OCI-LY7 (cell line): ENCODE data around the gene MTA3. TPM values are rescaled to one million over a fixed set of nuclear protein-coding genes. Genes with fewer than 3 reads are reported as not detected.

Experiments used
- BruUV-seq: library from RNA; stranded (reverse); fragments of 400-500 nt; replicated peaks from 2 replicates; lab custom pipeline; 2021; lab: Mats Ljungman, UMichigan
- CTCF ChIA-PET: fragments of 300-600 bp; sonication (Branson Sonifier 250); formaldehyde crosslinking; loops from one replicate; lab custom pipeline; 2022; ENCODE audit warnings: antibody characterized with exemption; ENCODE audit not compliant: unreplicated experiment; lab: Charles Lee
- POLR2A ChIA-PET: fragments of 300-600 bp; sonication (Branson Sonifier 250); formaldehyde crosslinking; loops from one replicate; lab custom pipeline; 2022; ENCODE audit warnings: antibody characterized with exemption; lab: Charles Lee
- DNase-seq: peaks from one replicate; pipeline ENCODE4 v3.0.0-alpha.2; 2015; ENCODE audit warnings: low spot score
- H2AFZ ChIP-seq: fragments of 200-600 bp; sonication (generic), shearing (Covaris generic); 2 replicates; pipeline ENCODE4 v1.6.1; 2014; ENCODE audit warnings: mild to moderate bottlenecking, antibody characterized with exemption, low read length, moderate library complexity
- H3K27ac ChIP-seq: fragments of 200-600 bp; sonication (generic); 2 replicates; pipeline ENCODE4 v1.5.1; 2014; ENCODE audit warnings: mixed run types, low read depth, mild to moderate bottlenecking, moderate library complexity, low read length, inconsistent platforms; ENCODE audit not compliant: poor library complexity, severe bottlenecking
- H3K36me3 ChIP-seq: fragments of 200-600 bp; sonication (generic); 2 replicates; pipeline ENCODE4 v1.6.1; 2014; ENCODE audit warnings: mild to moderate bottlenecking, antibody characterized with exemption, low read length, moderate library complexity, mixed read lengths; ENCODE audit not compliant: insufficient read depth
- H3K4me1 ChIP-seq: fragments of 200-600 bp; sonication (generic); 2 replicates; pipeline ENCODE4 v1.5.1; 2014; ENCODE audit warnings: mild to moderate bottlenecking, low read length; ENCODE audit not compliant: insufficient read depth, poor library complexity, severe bottlenecking
- H3K4me2 ChIP-seq: fragments of 200-600 bp; sonication (generic); 2 replicates; pipeline ENCODE4 v1.6.1; 2014; ENCODE audit warnings: mild to moderate bottlenecking, low read length
- H3K4me3 ChIP-seq: fragments of 200-600 bp; sonication (generic); 2 replicates; pipeline ENCODE4 v1.5.1; 2014; ENCODE audit warnings: mild to moderate bottlenecking, low read depth, low read length; ENCODE audit not compliant: poor library complexity, severe bottlenecking
- H3K79me2 ChIP-seq: fragments of 200-600 bp; sonication (generic); 2 replicates; pipeline ENCODE4 v1.6.1; 2016; ENCODE audit warnings: low read depth, mild to moderate bottlenecking, low read length, moderate library complexity, mixed read lengths; ENCODE audit not compliant: insufficient read depth
- H3K9me2 ChIP-seq: fragments of 200-600 bp; sonication (generic); 2 replicates; pipeline ENCODE4 v1.6.1; 2016; ENCODE audit warnings: mild to moderate bottlenecking, low read length, mixed read lengths; ENCODE audit not compliant: insufficient read depth
- H3K9me3 ChIP-seq: fragments of 200-600 bp; sonication (generic); 2 replicates; pipeline ENCODE4 v1.6.1; 2014; ENCODE audit warnings: mild to moderate bottlenecking, mixed run types, low read length, mixed read lengths
- H4K20me1 ChIP-seq: fragments of 200-600 bp; sonication (generic); 2 replicates; pipeline ENCODE4 v1.6.1; 2014; ENCODE audit warnings: mild to moderate bottlenecking, antibody characterized with exemption, low read length, moderate library complexity, mixed read lengths; ENCODE audit not compliant: insufficient read depth
- CTCF ChIP-seq: fragments of 200-600 bp; sonication (generic); conservative IDR thresholded peaks from 2 replicates; pipeline ENCODE4 v1.5.1; 2014; ENCODE audit warnings: mild to moderate bottlenecking, antibody characterized with exemption, low read length, moderate library complexity, mixed read lengths
- EZH2phosphoT487 ChIP-seq: fragments of 200-600 bp; sonication (generic); IDR thresholded peaks from 2 replicates; pipeline ENCODE4 v1.6.1; 2018; ENCODE audit warnings: low read depth, borderline replicate concordance, mild to moderate bottlenecking, mixed run types, antibody characterized with exemption, low read length, moderate library complexity, mixed read lengths
- intact Hi-C: fragments of 100-400 bp; cut with micrococcal nuclease; formaldehyde crosslinking; loops from one replicate; pipeline ENCODE4 v1.10.0; 2022; ENCODE audit not compliant: unreplicated experiment
- total RNA-seq, 2 experiments: library from RNA; depleted of rRNA in 1 of 2; stranded (reverse); fragments of >200 nt in 1 of 2; shearing (Covaris generic) in 1 of 2; gene quantifications; 2 replicates each; pipeline ENCODE4 v1.2.3, GENCODE V29; 2014 to 2022

Gene MTA3
- total RNA-seq, 2 experiments from 2014 or later: 72.7 to 205 TPM

GRCh38 chr2:42783511-42783910 is 215.1 kb downstream of the MTA3 start:
- no peaks in the 10 kb centered on the region for H3K79me2 ChIP-seq
- no peaks in the 10 kb centered on the region for H3K4me1 ChIP-seq
- TF ChIP-seq EZH2phosphoT487 (no peak), CTCF (no peak)
- no peaks in the 10 kb centered on the region for H3K36me3 ChIP-seq
- H3K9me2 ChIP-seq: no peaks in the 10 kb centered on the region
- no peak overlapping the region for H3K4me2 ChIP-seq
- H3K9me3 ChIP-seq: 0 out of 2 replicates have a peak, but pooled peaks cover 4% of the 10 kb centered on the region
- H4K20me1 ChIP-seq: no peaks in the 10 kb centered on the region
- no peak overlapping the region for H3K4me3 ChIP-seq
- no peak for DNase-seq
- no TSS peak for BruUV-seq
- H3K27ac ChIP-seq: no peak overlapping the region
- ChIA-PET POLR2A (interaction anchor here (0.6 to 0.9 kb wide), 2 partner anchors 13 to 464 kb away, joined by 3 read pairs; no protein-coding TSS in a partner anchor), CTCF (no interaction called here)
- no peak overlapping the region for H2AFZ ChIP-seq
- intact Hi-C loops: no loop called here

- Histone ChIP-seq H4K20me1 (no peaks in the 10 kb centered on the region), H3K4me1 (no peaks in the 10 kb centered on the region), H2AFZ (no peak overlapping the region), H3K9me3 (no peaks in the 10 kb centered on the region), H3K4me3 (no peak overlapping the region), H3K36me3 (no peaks in the 10 kb centered on the region), H3K79me2 (no peaks in the 10 kb centered on the region), H3K4me2 (no peak overlapping the region), H3K27ac (no peak overlapping the region), H3K9me2 (no peaks in the 10 kb centered on the region)
- TF ChIP-seq EZH2phosphoT487 (no peak), CTCF (no peak)
- DNase-seq: no peak
- no TSS peak for BruUV-seq
- ChIA-PET POLR2A (interaction anchor here (0.6 kb wide), 1 partner anchor 465 kb away, joined by 3 read pairs; no protein-coding TSS in a partner anchor), CTCF (no interaction called here)
- intact Hi-C loops: no loop called here
Observed at GRCh38 chr2:42784204-42784880, 215.9 kb downstream of the MTA3 start.
